AG10803 (cell line): Measurements from ENCODE around the gene PAK1.
A peak's percentile ranks its signal among the peaks of the same experiment; 100 is the strongest.

Source experiments
- DNase-seq: peaks from one replicate; pipeline ENCODE4 v3.0.0; 2010; ENCODE audit warnings: low read depth
- H3K4me3 ChIP-seq: 2 replicates; pipeline ENCODE4 v1.5.1; 2011; ENCODE audit warnings: mild to moderate bottlenecking, low read length, control low read depth
- CTCF ChIP-seq: conservative IDR thresholded peaks from 2 replicates; pipeline ENCODE4 v1.5.1; 2011; ENCODE audit warnings: mild to moderate bottlenecking, low read length, control low read depth, inconsistent platforms

The PAK1 gene

DNA sequence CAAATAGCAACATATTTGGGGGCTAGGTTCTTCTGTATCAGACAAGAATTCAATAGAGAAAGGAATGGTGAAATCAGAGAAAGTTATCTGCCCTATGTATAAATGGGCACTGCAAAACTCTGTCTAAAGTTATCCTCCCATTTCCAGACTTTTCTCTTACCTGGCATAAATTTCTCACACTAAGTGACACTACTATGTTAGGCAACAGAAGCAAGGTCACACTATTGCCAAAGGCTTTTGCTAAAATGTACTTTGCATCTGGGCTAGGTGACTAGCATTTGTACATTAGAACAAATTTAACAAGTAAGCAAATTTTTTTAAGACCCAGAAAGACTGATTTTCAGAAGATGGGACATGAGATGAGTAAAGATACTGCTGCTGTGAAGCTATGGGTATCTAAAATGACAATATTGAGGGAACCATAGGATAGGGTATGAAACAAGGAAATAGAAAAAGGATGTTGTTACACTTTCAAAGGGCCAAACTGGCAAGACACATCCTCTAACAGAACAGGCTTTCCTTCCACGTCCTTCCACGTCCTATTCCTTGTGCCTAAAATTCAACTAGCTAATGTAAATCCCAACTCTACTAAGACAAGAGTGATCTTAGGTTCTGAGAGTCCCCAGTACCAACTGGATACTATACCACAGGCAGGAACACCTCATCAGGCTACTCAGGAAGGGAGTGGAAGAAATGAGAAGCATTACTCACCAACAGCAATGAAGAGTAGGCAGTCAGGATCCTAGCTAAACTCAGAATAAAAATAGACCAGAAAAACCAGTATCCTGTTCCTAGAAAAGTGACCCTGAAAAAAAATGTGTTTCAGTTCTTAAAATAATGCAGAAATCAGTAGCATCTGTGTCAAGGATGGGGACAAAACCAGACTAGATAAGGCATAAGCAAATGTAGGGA lies 195.0 kb downstream of the PAK1 start:
- no peak overlapping the region for H3K4me3 ChIP-seq
- peak; percentile 23 for DNase-seq
- TF ChIP-seq CTCF, result no peak

GRCh38 chr11:77276271-77276670 lies 197.6 kb downstream of the PAK1 start:
- no peak overlapping the region for H3K4me3 ChIP-seq
- no peak for TF ChIP-seq CTCF
- no peak for DNase-seq
